Vagina (tissue), 2 donors: Measurements from ENCODE around the gene BCL7B. TPM values are rescaled to one million over a fixed set of nuclear protein-coding genes. Genes with fewer than 3 reads are reported as not detected.
"Not testable (repeated sequence)": the region's sequence is repeated elsewhere in the genome, so short reads cannot be mapped to it uniquely, and the experiment has no call there.

Experiments
- DNase-seq, 2 donors: peaks; one replicate each; pipeline ENCODE4 v3.0.0-alpha.2; 2017; ENCODE audit errors: extremely low spot score in 2 of 2
- H3K27ac ChIP-seq: fragments of 200-600 bp; sonication (generic); one replicate; pipeline ENCODE4 v1.5.1; 2019
- H3K27me3 ChIP-seq: fragments of 200-600 bp; sonication (generic); one replicate; pipeline ENCODE4 v1.5.1; 2019
- H3K36me3 ChIP-seq, 2 donors: fragments of 200-600 bp; sonication (generic); one replicate each; pipeline ENCODE4 v1.5.1; 2017 to 2019
- H3K4me1 ChIP-seq: fragments of 200-600 bp; sonication (generic); one replicate; pipeline ENCODE4 v1.5.1; 2019
- H3K4me3 ChIP-seq, 2 donors: fragments of 200-600 bp; sonication (generic); 1 replicate in 1 of 2; 2 replicates in 1 of 2; pipeline ENCODE4 v1.5.1; 2016 to 2019
- H3K9me3 ChIP-seq: fragments of 200-600 bp; sonication (generic); one replicate; pipeline ENCODE4 v1.5.1; 2019
- POLR2A ChIP-seq, 2 donors: fragments of 450-650 bp; IDR thresholded peaks; one replicate each; pipeline ENCODE4 v1.6.1; 2017; ENCODE audit warnings: antibody characterized with exemption in 2 of 2, mild to moderate bottlenecking in 2 of 2, moderate library complexity in 2 of 2
- POLR2AphosphoS5 ChIP-seq, 2 donors: sonication (generic); formaldehyde crosslinking; IDR thresholded peaks; one replicate each; pipeline ENCODE4 v1.9.0; 2017; ENCODE audit warnings: antibody characterized with exemption in 2 of 2, mild to moderate bottlenecking in 2 of 2, low read depth in 1 of 2; ENCODE audit not compliant: insufficient read depth in 1 of 2
- intact Hi-C: fragments of 100-400 bp; cut with DNase I; formaldehyde crosslinking; loops from one replicate; pipeline ENCODE4 v1.15.1; 2023
- total RNA-seq: library from RNA; depleted of rRNA; stranded (reverse); fragments of >200 nt; gene quantifications from one replicate; pipeline ENCODE4 v1.2.3, GENCODE V29; 2016
- TF ChIP-seq, protein P1 (sequence below), 3 experiments: fragments of 450-650 bp in 2 of 3; fragments of 200-600 bp in 1 of 3; sonication (generic) in 1 of 3; IDR thresholded peaks; one replicate each; pipeline ENCODE4 v1.5.1; 2017 to 2019; ENCODE audit warnings: antibody characterized with exemption in 3 of 3, mild to moderate bottlenecking in 2 of 3, moderate library complexity in 2 of 3

The BCL7B gene
- total RNA-seq, 1 donor from 2014 or later, result 57.0 TPM

- peaks cover 0 to 24% of the 10 kb centered on the region in 2 donors for H3K36me3 ChIP-seq
- no peak overlapping the region for H3K27ac ChIP-seq
- H3K9me3 ChIP-seq, result no peaks in the 10 kb centered on the region
- DNase-seq, result no peak
- H3K27me3 ChIP-seq, result no peaks in the 10 kb centered on the region
- no peak for TF ChIP-seq POLR2A (IDR thresholded peaks at IDR 0.05)
- TF ChIP-seq, protein P1, sequence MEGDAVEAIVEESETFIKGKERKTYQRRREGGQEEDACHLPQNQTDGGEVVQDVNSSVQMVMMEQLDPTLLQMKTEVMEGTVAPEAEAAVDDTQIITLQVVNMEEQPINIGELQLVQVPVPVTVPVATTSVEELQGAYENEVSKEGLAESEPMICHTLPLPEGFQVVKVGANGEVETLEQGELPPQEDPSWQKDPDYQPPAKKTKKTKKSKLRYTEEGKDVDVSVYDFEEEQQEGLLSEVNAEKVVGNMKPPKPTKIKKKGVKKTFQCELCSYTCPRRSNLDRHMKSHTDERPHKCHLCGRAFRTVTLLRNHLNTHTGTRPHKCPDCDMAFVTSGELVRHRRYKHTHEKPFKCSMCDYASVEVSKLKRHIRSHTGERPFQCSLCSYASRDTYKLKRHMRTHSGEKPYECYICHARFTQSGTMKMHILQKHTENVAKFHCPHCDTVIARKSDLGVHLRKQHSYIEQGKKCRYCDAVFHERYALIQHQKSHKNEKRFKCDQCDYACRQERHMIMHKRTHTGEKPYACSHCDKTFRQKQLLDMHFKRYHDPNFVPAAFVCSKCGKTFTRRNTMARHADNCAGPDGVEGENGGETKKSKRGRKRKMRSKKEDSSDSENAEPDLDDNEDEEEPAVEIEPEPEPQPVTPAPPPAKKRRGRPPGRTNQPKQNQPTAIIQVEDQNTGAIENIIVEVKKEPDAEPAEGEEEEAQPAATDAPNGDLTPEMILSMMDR (IDR thresholded peaks at IDR 0.05), result no peak
- TF ChIP-seq POLR2AphosphoS5 (IDR thresholded peaks at IDR 0.05; ENCODE audit: insufficient read depth in 1 of 2, low read depth in 1 of 2), result no peak
- H3K4me3 ChIP-seq, result no peak overlapping the region
- no peaks in the 10 kb centered on the region for H3K4me1 ChIP-seq
- intact Hi-C loops, result no loop called here
These were observed 25.3 kb downstream of the BCL7B start for GRCh38 chr7:73532224-73532623.

DNA sequence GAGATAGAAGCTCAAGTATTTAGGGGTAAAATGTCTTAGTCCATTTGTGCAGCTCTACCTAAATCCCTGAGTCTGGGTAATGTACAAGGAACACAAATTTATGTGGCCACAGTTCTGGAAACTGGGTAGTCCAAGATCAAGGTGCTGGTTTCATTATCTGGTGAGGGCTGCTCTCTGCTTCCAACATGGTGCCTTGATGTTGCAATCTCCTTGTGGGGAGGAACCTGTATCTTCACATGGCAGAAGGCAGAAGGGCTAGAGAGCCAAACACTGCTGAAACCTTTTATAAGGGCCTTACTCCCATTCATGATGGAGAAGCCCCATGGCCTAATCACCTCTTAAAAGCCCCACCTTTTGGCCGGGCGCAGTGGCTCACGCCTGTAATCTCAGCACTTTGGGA lies 26.7 kb downstream of the BCL7B start:
- peaks cover 0 to 10% of the 10 kb centered on the region in 2 donors for H3K36me3 ChIP-seq

GRCh38 chr7:73526896-73527821 lies 30.3 kb downstream of the BCL7B start:
- H3K4me1 ChIP-seq, result peaks cover 8% of the 10 kb centered on the region
- TF ChIP-seq, protein P1 (IDR thresholded peaks at IDR 0.05), result no peak
- TF ChIP-seq POLR2A (IDR thresholded peaks at IDR 0.05) (no peak), POLR2AphosphoS5 (IDR thresholded peaks at IDR 0.05; ENCODE audit: insufficient read depth in 1 of 2, low read depth in 1 of 2) (no peak)
- H3K27ac ChIP-seq, result no peak overlapping the region
- no peaks in the 10 kb centered on the region for H3K36me3 ChIP-seq
- H3K9me3 ChIP-seq, result no peaks in the 10 kb centered on the region
- DNase-seq, result no peak
- intact Hi-C loops, result no loop called here
- no peaks in the 10 kb centered on the region for H3K27me3 ChIP-seq
- H3K4me3 ChIP-seq, result no peak overlapping the region

More for the DNA sequence above, 26.7 kb downstream of the BCL7B start:
- no peaks in the 10 kb centered on the region for H3K4me1 ChIP-seq
- intact Hi-C loops, result no loop called here
- H3K9me3 ChIP-seq, result no peaks in the 10 kb centered on the region
- TF ChIP-seq POLR2AphosphoS5 (IDR thresholded peaks at IDR 0.05; ENCODE audit: insufficient read depth in 1 of 2, low read depth in 1 of 2) (no peak), POLR2A (IDR thresholded peaks at IDR 0.05) (no peak)
- TF ChIP-seq, protein P1 (IDR thresholded peaks at IDR 0.05), result no peak
- H3K4me3 ChIP-seq, result no peak overlapping the region
- no peak for DNase-seq
- no peak overlapping the region for H3K27ac ChIP-seq
- H3K27me3 ChIP-seq, result no peaks in the 10 kb centered on the region

GRCh38 chr7:73526158-73526494 lies 31.4 kb downstream of the BCL7B start:
- intact Hi-C loops, H3K4me1 ChIP-seq, H3K36me3 ChIP-seq, H3K9me3 ChIP-seq, H3K27me3 ChIP-seq, DNase-seq, H3K27ac ChIP-seq, H3K4me3 ChIP-seq: not testable (repeated sequence)

DNA sequence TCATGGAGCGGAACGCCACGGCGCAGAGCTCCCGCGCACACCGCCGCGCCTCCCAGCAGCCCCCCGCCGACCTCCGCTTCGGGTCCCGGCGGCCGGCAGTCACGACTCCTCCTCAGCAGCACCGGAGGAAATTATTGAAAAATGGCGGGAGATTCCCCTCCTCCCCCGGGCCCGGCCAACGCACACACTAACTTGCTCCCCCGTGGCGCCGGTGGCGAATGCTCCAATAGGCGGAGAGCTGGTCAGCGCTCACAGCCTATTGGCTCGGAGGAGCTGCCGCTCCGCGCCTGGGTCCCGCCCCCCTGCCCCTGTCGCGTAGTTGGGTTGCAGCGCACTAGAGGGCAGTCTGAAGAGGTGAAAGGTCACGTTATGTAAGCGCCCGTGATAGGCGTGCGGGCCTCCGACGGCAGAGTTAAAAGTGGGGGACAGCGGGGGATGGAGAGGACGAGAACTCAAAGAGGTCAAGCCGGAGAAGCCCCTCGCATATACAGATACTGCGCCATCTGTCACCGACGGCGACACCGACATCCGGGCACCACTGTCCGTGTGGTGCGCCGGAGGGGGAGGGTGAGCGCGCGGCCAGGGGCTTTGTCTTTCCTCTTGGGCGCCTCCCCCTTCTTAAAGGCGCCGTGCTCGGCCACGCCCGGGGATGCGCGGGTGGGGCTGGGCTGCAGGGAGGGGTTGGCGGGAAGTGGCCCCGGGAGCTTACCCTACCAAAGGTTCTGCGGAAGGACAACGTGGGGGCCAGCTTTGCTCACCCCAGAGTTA lies 35.2 kb downstream of the BCL7B start, which contains the start of gene BAZ1B:
BAZ1B (minus strand) TSS at position 189 of the 768 bp plus-strand sequence. CDS start 360 bp downstream, outside the sequence.
- no peaks in the 10 kb centered on the region for H3K9me3 ChIP-seq
- no peaks in the 10 kb centered on the region for H3K27me3 ChIP-seq
- peak; percentile 99 for DNase-seq
- TF ChIP-seq, protein P1 (IDR thresholded peaks at IDR 0.05), result no peak
- peak; percentile 88 to 95 for TF ChIP-seq POLR2AphosphoS5 (IDR thresholded peaks at IDR 0.05; ENCODE audit: insufficient read depth in 1 of 2, low read depth in 1 of 2)
- TF ChIP-seq POLR2A (IDR thresholded peaks at IDR 0.05), result peak in 1 of 2 donors; percentile 44
- peaks cover 0 to 1% of the 10 kb centered on the region in 2 donors for H3K36me3 ChIP-seq
- peaks cover 42% of the 10 kb centered on the region for H3K4me1 ChIP-seq
- H3K27ac ChIP-seq, result peak within 1 kb of the TSS; percentile 90
- peak within 1 kb of the TSS; percentile 66 to 75 for H3K4me3 ChIP-seq
- intact Hi-C loops, result loop anchor here (5.0 kb wide), 2 partner anchors 35 to 55 kb away; partner anchors contain the start of genes BCL7B and TBL2
